ENCODE data around the gene HS2ST1. TPM values are rescaled to one million over a fixed set of nuclear protein-coding genes. Genes with fewer than 3 reads are reported as not detected.
A peak's percentile ranks its signal among the peaks of the same experiment; 100 is the strongest.

The HS2ST1 gene
- total and polyA plus RNA-seq, 10 of the 15 experiments (the other 5 are each of a cell fraction or from before 2014, with no cell fraction given): 5.4 to 30.8 (median 18.6) TPM

DNA sequence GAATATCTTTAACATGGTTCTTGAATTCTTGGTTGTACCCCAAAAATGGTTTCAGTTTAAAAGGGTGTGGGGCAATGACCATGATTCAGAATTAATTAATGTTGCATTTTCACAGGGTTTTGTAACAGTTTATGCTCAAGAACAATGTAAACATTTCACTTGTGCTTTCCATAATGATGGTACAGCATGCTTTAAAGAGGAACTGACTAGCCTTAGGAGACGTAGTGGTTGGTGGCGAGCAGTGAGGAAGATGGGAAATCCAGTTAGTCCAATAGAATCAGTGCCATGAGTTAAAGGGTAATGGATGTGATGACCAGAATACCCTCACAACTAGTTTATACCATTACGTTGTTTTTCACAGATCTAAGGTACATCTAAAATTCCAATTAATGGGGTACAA lies 138.0 kb downstream of the HS2ST1 start:
- peak overlapping the region; percentile 32; the same call in 1 of the 2 replicates for H3K4me2 ChIP-seq (ENCODE audit: control insufficient read depth, insufficient read depth)
- H3K79me2 ChIP-seq (ENCODE audit: control insufficient read depth, insufficient read depth, low read length): peaks cover 45% of the 10 kb centered on the region
- DNase-seq (ENCODE audit: low read depth, low spot score) (no peak), ATAC-seq (peak; percentile 74), FAIRE-seq (no peak)
- intact Hi-C loops (cut with micrococcal nuclease; ENCODE audit: unreplicated experiment): no loop called here
- peaks cover 11% of the 10 kb centered on the region for H3K4me1 ChIP-seq (ENCODE audit: control insufficient read depth, insufficient read depth, low read length)
- ChIA-PET RAD21 (ENCODE audit: unreplicated experiment) (interaction anchor here (1.3 kb wide), 1 partner anchor 31 kb away, joined by 4 read pairs; no protein-coding TSS in a partner anchor), POLR2A (interaction anchor here (1.1 kb wide), 1 partner anchor 11 kb away, joined by 4 read pairs; no protein-coding TSS in a partner anchor), CTCF (interaction anchor here (0.9 to 3.0 kb wide), 5 partner anchors 11 to 32 kb away, joined by 3 to 18 read pairs (median 3); no protein-coding TSS in a partner anchor), SMC1A (ENCODE audit: uncharacterized antibody, unreplicated experiment) (interaction anchor here (0.7 to 6.3 kb wide), 6 partner anchors 12 to 219 kb away, joined by 3 to 47 read pairs (median 4); partner anchors contain the start of genes HS2ST1 and SELENOF)
- TF ChIP-seq MYC (IDR thresholded peaks at IDR 0.05; ENCODE audit: insufficient read depth, insufficient read length, insufficient replicate concordance, low read length, severe bottlenecking) (no peak), SPI1 (IDR thresholded peaks at IDR 0.05; ENCODE audit: borderline replicate concordance, insufficient read depth, low read depth, low read length) (peak; percentile 76; the same call in 1 of the 2 replicates), CHD1 (IDR thresholded peaks at IDR 0.05; ENCODE audit: low read depth, low read length) (no peak), DPF2 (IDR thresholded peaks at IDR 0.05) (no peak), EP300 (IDR thresholded peaks at IDR 0.05; ENCODE audit: borderline replicate concordance in 1 of 2, control insufficient read depth in 1 of 2, low read depth in 2 of 2, low read length in 2 of 2) (0 out of 4 replicates have a peak, but pooled peaks of 1 of the 2 experiments have one; percentile 9), IKZF2 (IDR thresholded peaks at IDR 0.05) (0 out of 4 replicates have a peak, but pooled peaks of 1 of the 2 experiments have one; percentile 21), HDAC2 (IDR thresholded peaks at IDR 0.05) (no peak)
- no peaks in the 10 kb centered on the region for H4K20me1 ChIP-seq (ENCODE audit: control insufficient read depth, insufficient read depth)
- 100% methylated on average over 3 of the region's 3 CpGs for WGBS (ENCODE audit: insufficient coverage, insufficient replicate concordance, low lambda C conversion rate, missing lambda C conversion rate)
- peak overlapping the region; percentile 45 for H3K27ac ChIP-seq (ENCODE audit: control insufficient read depth, insufficient read depth)
- peak overlapping the region; percentile 1; the same call in 1 of the 2 replicates for H3K4me3 ChIP-seq
- H3K27me3 ChIP-seq (replicated peaks in 1 of 2; ENCODE audit: control insufficient read depth in 2 of 2, insufficient read depth in 2 of 2, low read length in 1 of 2): no peaks in the 10 kb centered on the region
- H2AFZ ChIP-seq (ENCODE audit: control insufficient read depth, low read depth, low read length): no peak overlapping the region; the same call in 1 of the 2 replicates
- no peaks in the 10 kb centered on the region for H3K36me3 ChIP-seq (ENCODE audit: control insufficient read depth in 2 of 2, insufficient read depth in 2 of 2, low read length in 1 of 2)
- no TSS peak for BruUV-seq (replicated peaks)
- H3K9me3 ChIP-seq (replicated peaks; ENCODE audit: control insufficient read depth, insufficient read depth, low read length): peaks cover 5% of the 10 kb centered on the region
- H3K9ac ChIP-seq (ENCODE audit: control insufficient read depth, insufficient read depth, low read length): no peak overlapping the region
- in situ Hi-C loops (cut with MboI): loop anchor here (10.0 kb wide), 1 partner anchor 138 kb away; the partner anchor contains the start of genes HS2ST1 and SELENOF
